ENCODE measurements around the gene LRRN2.

The LRRN2 gene

GRCh38 chr1:204592246-204592948 lies 93.1 kb downstream of the LRRN2 start:
- no peak overlapping the region for H3K4me3 ChIP-seq (ENCODE audit: low read depth, low read length)
- no peak for DNase-seq (ENCODE audit: low read depth)
- TF ChIP-seq, protein P1, sequence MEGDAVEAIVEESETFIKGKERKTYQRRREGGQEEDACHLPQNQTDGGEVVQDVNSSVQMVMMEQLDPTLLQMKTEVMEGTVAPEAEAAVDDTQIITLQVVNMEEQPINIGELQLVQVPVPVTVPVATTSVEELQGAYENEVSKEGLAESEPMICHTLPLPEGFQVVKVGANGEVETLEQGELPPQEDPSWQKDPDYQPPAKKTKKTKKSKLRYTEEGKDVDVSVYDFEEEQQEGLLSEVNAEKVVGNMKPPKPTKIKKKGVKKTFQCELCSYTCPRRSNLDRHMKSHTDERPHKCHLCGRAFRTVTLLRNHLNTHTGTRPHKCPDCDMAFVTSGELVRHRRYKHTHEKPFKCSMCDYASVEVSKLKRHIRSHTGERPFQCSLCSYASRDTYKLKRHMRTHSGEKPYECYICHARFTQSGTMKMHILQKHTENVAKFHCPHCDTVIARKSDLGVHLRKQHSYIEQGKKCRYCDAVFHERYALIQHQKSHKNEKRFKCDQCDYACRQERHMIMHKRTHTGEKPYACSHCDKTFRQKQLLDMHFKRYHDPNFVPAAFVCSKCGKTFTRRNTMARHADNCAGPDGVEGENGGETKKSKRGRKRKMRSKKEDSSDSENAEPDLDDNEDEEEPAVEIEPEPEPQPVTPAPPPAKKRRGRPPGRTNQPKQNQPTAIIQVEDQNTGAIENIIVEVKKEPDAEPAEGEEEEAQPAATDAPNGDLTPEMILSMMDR (IDR thresholded peaks at IDR 0.05; ENCODE audit: low read depth, low read length, missing control alignments): no peak
- in situ Hi-C loops (cut with HindIII; ENCODE audit: low sequenced_read_pairs): no loop called here

DNA sequence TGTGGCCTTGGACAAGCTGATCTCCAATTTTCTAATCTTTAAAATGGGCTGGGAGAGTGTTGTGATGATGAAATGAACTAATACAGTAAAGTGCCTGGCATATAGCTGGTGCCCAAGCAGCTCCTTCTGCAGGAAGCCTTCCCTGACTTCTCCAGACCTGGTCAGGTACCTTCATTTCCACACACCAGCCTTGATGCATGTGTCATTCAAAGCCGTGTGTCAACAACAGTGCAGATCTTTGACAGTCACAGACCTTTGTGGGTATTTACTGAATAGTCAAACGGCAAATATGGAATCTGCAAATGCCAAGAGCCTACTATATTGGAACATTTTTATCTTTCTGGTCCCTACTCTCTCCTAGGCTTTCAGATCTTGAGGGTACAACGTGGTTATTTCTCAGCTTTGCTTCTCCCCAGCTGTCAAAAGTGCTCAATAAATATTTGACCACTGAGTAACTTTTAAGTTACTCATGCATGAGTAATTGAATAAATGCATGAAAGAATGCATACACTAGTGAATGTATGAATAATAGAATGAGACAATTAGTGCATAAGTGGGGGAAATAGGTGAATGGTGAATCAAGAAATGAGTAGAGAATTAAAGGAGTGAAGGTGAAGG lies 94.0 kb downstream of the LRRN2 start:
- TF ChIP-seq, protein P1 (IDR thresholded peaks at IDR 0.05; ENCODE audit: low read depth, low read length, missing control alignments): no peak
- in situ Hi-C loops (cut with HindIII; ENCODE audit: low sequenced_read_pairs): no loop called here
- DNase-seq (ENCODE audit: low read depth): peak; percentile 4
- no peak overlapping the region for H3K4me3 ChIP-seq (ENCODE audit: low read depth, low read length)

DNA sequence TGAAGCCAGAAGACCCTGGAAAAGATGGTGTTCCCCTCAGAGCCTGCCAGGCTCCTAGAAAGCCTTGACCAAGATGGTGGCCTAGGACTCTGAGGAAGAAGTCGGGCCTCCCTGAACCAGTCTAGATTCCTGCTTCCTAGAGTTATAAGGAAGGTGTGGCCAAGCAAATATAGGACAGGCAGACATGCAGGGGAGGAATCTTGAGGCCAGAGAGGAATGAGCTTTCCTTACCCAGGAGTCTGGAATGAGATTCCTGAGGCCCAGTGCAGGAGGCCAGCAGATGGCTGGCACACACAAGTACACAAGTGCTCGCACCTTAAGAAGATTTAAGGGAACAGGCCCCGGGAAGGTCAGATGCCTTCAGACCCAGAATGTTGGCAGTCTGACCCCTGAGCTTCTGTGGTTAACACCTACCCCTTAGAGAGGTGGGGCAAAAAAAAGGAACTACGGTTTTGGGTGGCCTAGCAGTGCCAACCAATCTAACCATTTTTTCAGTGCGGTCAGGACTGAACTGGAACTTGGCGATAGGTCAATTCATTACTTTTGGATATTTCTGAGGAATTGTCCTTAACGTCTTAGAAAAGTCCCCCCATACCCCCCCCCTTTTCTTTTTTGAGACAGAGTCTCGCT lies 96.0 kb downstream of the LRRN2 start:
- no peak for DNase-seq (ENCODE audit: low read depth)
- no peak overlapping the region for H3K4me3 ChIP-seq (ENCODE audit: low read depth, low read length)
- TF ChIP-seq, protein P1 (IDR thresholded peaks at IDR 0.05; ENCODE audit: low read depth, low read length, missing control alignments): no peak
- in situ Hi-C loops (cut with HindIII; ENCODE audit: low sequenced_read_pairs): no loop called here

- no peak for DNase-seq (ENCODE audit: low read depth)
- TF ChIP-seq, protein P1 (IDR thresholded peaks at IDR 0.05; ENCODE audit: low read depth, low read length, missing control alignments): no peak
- in situ Hi-C loops (cut with HindIII; ENCODE audit: low sequenced_read_pairs): no loop called here
- no peak overlapping the region for H3K4me3 ChIP-seq (ENCODE audit: low read depth, low read length)
Observed at GRCh38 chr1:204588826-204589225, 96.7 kb downstream of the LRRN2 start.

DNA sequence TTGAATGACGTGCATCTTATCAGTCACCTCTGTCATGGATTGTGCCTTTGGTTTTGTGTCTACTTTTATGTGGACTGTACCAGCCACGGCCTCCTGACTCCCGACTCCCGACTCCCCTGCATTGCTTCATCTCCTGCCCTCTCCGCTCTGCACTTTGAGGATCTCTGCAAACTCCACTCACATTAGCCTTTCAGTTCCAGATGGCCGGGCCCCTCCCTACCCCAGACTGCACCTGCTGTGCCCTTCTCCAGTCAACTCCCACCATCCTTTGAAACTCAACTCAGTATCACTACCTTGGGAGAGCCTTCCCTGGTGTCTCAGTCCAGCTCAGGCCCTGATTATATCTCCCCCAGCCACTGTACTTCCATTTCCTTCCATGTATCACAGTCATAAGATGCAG lies 97.9 kb downstream of the LRRN2 start:
- in situ Hi-C loops (cut with HindIII; ENCODE audit: low sequenced_read_pairs): no loop called here
- no peak overlapping the region for H3K4me3 ChIP-seq (ENCODE audit: low read depth, low read length)
- no peak for DNase-seq (ENCODE audit: low read depth)
- TF ChIP-seq, protein P1 (IDR thresholded peaks at IDR 0.05; ENCODE audit: low read depth, low read length, missing control alignments): no peak

- H3K4me3 ChIP-seq (ENCODE audit: low read depth, low read length): no peak overlapping the region
Observed at GRCh38 chr1:204584699-204585372, 100.7 kb downstream of the LRRN2 start.

More at GRCh38 chr1:204584699-204585372, 100.7 kb downstream of the LRRN2 start:
- in situ Hi-C loops (cut with HindIII; ENCODE audit: low sequenced_read_pairs): no loop called here
- DNase-seq (ENCODE audit: low read depth): no peak
- TF ChIP-seq, protein P1 (IDR thresholded peaks at IDR 0.05; ENCODE audit: low read depth, low read length, missing control alignments): no peak
